NT2/D1 (cell line): Measurements from ENCODE around the gene TIAM2.

ENCODE experiments used
- YY1 ChIP-seq: IDR thresholded peaks from 2 replicates; pipeline ENCODE4 v1.6.1; 2011; ENCODE audit not compliant: insufficient read length, insufficient read depth
- ZNF274 ChIP-seq: IDR thresholded peaks from 2 replicates; pipeline ENCODE4 v1.6.1; 2011; ENCODE audit warnings: mild to moderate bottlenecking, low read depth, low read length

DNA sequence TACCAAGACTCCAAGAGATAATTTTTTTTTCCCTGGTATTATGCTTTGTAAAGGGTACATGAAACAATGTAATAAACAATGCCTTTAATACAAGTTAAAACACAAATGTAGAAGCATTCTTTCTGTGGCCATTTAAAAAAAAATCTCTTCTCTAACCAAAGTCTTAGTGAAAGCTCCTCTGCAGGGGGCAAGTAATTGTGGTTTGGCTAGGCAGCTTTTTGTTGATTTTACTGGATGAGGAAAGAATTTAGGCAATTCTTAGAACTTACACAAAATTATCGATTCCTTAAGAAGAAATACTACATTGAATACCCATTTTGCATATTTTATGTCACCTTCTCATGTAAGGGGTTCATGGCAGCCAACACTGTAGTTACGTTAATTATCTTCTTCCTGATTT, 306.8 kb downstream of the TIAM2 start:
- no peak for TF ChIP-seq YY1
- no peak for TF ChIP-seq ZNF274
